Measurements from ENCODE around the gene SERPINE3.

SERPINE3 gene

DNA sequence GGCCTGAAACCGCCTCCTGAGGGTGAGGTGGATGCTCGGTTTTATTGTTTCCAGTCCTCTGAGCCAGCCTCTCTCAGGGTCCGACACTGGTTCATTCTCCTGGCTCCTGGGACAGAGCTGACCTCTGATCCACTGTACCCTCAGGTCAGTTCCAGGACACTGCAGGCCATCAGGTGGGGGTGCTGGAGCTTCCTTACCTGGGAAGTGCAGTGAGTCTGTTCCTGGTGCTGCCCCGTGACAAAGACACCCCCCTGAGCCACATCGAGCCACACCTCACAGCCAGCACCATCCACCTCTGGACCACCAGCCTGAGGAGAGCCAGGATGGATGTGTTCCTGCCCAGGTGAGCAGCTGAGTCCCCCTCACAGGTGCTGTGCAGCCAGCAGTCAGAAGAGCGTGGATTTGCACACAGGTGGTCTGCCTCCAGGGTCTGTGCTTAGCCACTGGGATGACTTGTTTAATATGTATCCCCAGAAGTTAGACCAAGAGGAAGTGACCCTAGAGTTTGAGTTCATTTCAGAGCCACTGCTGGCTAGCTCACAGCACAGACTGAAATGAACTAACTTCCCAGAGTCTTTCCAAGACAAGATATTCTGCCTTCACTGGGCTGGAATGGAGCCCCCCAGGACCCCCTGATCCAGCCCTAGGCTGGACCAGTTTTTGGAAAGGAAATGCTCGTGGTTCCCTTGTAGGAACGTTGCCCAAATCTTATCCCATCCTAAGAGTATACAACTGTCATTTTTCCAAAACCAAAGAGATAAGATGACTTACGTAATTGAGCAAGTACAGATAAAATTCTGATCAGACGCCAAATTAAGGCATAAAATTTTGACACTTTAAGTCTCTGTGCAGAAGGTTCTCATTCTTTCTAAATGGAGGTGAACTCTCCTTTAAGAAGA is 8.8 kb downstream of the SERPINE3 start:
- DNase-seq (ENCODE audit: low read depth in 1 of 2, low spot score in 1 of 2): no peak
- TF ChIP-seq GABPA (IDR thresholded peaks at IDR 0.05; ENCODE audit: low read depth): no peak
- TF ChIP-seq, protein P1, sequence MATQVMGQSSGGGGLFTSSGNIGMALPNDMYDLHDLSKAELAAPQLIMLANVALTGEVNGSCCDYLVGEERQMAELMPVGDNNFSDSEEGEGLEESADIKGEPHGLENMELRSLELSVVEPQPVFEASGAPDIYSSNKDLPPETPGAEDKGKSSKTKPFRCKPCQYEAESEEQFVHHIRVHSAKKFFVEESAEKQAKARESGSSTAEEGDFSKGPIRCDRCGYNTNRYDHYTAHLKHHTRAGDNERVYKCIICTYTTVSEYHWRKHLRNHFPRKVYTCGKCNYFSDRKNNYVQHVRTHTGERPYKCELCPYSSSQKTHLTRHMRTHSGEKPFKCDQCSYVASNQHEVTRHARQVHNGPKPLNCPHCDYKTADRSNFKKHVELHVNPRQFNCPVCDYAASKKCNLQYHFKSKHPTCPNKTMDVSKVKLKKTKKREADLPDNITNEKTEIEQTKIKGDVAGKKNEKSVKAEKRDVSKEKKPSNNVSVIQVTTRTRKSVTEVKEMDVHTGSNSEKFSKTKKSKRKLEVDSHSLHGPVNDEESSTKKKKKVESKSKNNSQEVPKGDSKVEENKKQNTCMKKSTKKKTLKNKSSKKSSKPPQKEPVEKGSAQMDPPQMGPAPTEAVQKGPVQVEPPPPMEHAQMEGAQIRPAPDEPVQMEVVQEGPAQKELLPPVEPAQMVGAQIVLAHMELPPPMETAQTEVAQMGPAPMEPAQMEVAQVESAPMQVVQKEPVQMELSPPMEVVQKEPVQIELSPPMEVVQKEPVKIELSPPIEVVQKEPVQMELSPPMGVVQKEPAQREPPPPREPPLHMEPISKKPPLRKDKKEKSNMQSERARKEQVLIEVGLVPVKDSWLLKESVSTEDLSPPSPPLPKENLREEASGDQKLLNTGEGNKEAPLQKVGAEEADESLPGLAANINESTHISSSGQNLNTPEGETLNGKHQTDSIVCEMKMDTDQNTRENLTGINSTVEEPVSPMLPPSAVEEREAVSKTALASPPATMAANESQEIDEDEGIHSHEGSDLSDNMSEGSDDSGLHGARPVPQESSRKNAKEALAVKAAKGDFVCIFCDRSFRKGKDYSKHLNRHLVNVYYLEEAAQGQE (IDR thresholded peaks at IDR 0.05; ENCODE audit: insufficient replicate concordance, low read depth): no peak
- TF ChIP-seq, protein P2, sequence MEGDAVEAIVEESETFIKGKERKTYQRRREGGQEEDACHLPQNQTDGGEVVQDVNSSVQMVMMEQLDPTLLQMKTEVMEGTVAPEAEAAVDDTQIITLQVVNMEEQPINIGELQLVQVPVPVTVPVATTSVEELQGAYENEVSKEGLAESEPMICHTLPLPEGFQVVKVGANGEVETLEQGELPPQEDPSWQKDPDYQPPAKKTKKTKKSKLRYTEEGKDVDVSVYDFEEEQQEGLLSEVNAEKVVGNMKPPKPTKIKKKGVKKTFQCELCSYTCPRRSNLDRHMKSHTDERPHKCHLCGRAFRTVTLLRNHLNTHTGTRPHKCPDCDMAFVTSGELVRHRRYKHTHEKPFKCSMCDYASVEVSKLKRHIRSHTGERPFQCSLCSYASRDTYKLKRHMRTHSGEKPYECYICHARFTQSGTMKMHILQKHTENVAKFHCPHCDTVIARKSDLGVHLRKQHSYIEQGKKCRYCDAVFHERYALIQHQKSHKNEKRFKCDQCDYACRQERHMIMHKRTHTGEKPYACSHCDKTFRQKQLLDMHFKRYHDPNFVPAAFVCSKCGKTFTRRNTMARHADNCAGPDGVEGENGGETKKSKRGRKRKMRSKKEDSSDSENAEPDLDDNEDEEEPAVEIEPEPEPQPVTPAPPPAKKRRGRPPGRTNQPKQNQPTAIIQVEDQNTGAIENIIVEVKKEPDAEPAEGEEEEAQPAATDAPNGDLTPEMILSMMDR (IDR thresholded peaks at IDR 0.05; ENCODE audit: insufficient read depth, low read length): no peak
- TF ChIP-seq SPI1 (IDR thresholded peaks at IDR 0.05; ENCODE audit: borderline replicate concordance, low read depth): no peak
- no peak for TF ChIP-seq POLR2AphosphoS5 (IDR thresholded peaks at IDR 0.05; ENCODE audit: low read depth)
- Histone ChIP-seq H3K27ac (replicated peaks) (no peak overlapping the region), H3K27me3 (ENCODE audit: insufficient read depth, poor library complexity, severe bottlenecking) (no peaks in the 10 kb centered on the region), H3K4me3 (replicated peaks; ENCODE audit: insufficient read depth, low read length) (no peak overlapping the region)

DNA sequence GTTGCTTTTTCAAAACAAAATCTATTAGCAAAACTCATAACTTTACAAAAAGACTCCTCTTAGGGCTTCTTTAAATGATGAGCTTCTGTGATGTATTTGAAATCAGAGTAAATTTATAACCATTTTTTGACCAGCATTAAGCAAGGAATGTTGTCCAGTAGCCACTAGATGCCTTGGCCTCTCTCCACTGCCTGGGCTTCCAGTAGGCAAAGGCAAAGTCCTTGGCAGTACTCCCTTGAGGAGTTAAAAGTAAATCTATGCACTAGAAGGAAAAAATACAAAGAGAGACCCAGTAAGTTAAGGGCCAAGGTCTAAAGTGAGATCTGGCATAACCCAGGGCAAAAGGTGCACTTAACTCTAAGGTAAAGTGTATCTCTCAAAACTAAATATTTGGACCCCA is 9.5 kb downstream of the SERPINE3 start:
- TF ChIP-seq, protein P1 (IDR thresholded peaks at IDR 0.05; ENCODE audit: insufficient replicate concordance, low read depth): no peak
- TF ChIP-seq POLR2AphosphoS5 (IDR thresholded peaks at IDR 0.05; ENCODE audit: low read depth): no peak
- TF ChIP-seq, protein P2 (IDR thresholded peaks at IDR 0.05; ENCODE audit: insufficient read depth, low read length): no peak
- no peak for TF ChIP-seq SPI1 (IDR thresholded peaks at IDR 0.05; ENCODE audit: borderline replicate concordance, low read depth)
- TF ChIP-seq GABPA (IDR thresholded peaks at IDR 0.05; ENCODE audit: low read depth): no peak
- H3K27ac ChIP-seq (replicated peaks): no peak overlapping the region
- no peak for DNase-seq (ENCODE audit: low read depth in 1 of 2, low spot score in 1 of 2)
- no peaks in the 10 kb centered on the region for H3K27me3 ChIP-seq (ENCODE audit: insufficient read depth, poor library complexity, severe bottlenecking)
- H3K4me3 ChIP-seq (replicated peaks; ENCODE audit: insufficient read depth, low read length): no peak overlapping the region

DNA sequence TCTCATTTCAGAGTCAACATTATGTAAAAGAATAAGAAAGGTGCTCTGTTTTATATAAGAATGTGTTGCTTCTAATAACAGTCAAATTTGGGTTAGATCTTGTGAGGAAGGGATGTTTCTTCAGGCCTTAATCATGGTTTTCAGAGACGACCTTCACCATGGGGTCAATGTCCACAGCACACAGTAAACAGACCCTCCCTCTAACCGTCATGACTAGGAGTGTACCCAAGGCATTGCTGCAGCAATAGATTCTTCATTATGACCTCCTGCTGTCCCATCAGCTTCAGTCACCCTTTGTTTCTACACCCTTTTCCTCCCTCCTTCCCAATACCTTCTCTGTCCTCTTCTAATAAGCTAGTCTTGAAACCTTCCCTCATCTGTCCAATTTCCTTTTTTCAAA is 15.7 kb downstream of the SERPINE3 start:
- Histone ChIP-seq H3K27ac (replicated peaks) (no peak overlapping the region), H3K4me3 (replicated peaks; ENCODE audit: insufficient read depth, low read length) (no peak overlapping the region), H3K27me3 (ENCODE audit: insufficient read depth, poor library complexity, severe bottlenecking) (no peaks in the 10 kb centered on the region)
- DNase-seq (ENCODE audit: low read depth in 1 of 2, low spot score in 1 of 2): no peak
- TF ChIP-seq, protein P2 (IDR thresholded peaks at IDR 0.05; ENCODE audit: insufficient read depth, low read length): no peak
- TF ChIP-seq POLR2AphosphoS5 (IDR thresholded peaks at IDR 0.05; ENCODE audit: low read depth) (no peak), SPI1 (IDR thresholded peaks at IDR 0.05; ENCODE audit: borderline replicate concordance, low read depth) (no peak), GABPA (IDR thresholded peaks at IDR 0.05; ENCODE audit: low read depth) (no peak)
- TF ChIP-seq, protein P1 (IDR thresholded peaks at IDR 0.05; ENCODE audit: insufficient replicate concordance, low read depth): no peak

Data from HL-60 (cell line).